D721Med (cell line): ENCODE results near the gene EIF3D.
A peak's percentile ranks its signal among the peaks of the same experiment; 100 is the strongest.

Experiments
- DNase-seq: peaks from one replicate; pipeline ENCODE4 v3.0.0; 2011; ENCODE audit warnings: low spot score; ENCODE audit not compliant: insufficient read length
- FAIRE-seq: peaks from 2 replicates; lab custom pipeline; 2011; peaks lifted over from hg19 to GRCh38; lab: Jason Lieb, UNC
- TF ChIP-seq, protein P1 (sequence below): IDR thresholded peaks from 2 replicates; pipeline ENCODE4 v1.5.1; 2012; ENCODE audit warnings: mild to moderate bottlenecking, control low read depth; ENCODE audit not compliant: insufficient read depth; ENCODE audit errors: missing control alignments

Gene EIF3D

DNA sequence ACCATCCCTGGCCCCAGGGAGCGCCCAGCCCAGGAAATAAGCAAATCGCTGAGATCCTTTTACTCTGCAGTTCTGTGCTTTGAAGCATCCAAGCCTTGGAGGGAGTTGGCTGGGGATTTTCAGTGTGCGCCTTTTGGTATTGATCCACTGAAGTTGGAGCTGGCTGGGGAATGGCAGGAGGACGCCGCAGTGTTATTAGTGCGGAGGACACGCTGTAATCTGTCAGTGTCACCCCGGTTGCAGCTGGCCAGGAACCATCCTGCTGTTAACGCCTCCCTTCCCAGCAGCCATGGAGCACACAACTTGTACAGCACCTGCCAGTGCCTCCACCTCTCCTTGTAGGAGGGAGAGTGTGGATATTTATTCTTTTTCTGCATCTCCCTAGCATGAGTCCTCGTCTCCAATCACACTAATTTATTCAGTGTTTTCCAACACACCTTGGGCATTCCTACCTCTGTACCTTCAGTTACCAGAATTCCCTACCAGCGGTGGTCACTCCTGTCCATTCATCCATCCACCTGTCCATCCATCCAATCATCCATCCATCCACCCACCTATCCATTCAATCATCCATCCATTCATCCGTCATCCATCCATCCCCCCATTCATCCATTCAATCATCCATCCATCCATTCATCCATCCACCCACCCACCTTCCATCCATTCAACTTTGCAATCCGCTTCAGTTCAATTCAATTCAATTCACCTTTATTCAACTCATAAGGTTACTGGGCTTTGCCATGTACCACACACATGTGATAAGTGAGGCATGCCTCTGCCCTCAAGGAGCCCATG, 21.9 kb upstream of the EIF3D start:
- TF ChIP-seq, protein P1, sequence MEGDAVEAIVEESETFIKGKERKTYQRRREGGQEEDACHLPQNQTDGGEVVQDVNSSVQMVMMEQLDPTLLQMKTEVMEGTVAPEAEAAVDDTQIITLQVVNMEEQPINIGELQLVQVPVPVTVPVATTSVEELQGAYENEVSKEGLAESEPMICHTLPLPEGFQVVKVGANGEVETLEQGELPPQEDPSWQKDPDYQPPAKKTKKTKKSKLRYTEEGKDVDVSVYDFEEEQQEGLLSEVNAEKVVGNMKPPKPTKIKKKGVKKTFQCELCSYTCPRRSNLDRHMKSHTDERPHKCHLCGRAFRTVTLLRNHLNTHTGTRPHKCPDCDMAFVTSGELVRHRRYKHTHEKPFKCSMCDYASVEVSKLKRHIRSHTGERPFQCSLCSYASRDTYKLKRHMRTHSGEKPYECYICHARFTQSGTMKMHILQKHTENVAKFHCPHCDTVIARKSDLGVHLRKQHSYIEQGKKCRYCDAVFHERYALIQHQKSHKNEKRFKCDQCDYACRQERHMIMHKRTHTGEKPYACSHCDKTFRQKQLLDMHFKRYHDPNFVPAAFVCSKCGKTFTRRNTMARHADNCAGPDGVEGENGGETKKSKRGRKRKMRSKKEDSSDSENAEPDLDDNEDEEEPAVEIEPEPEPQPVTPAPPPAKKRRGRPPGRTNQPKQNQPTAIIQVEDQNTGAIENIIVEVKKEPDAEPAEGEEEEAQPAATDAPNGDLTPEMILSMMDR, result no peak
- no peak for DNase-seq
- FAIRE-seq, result no peak

DNA sequence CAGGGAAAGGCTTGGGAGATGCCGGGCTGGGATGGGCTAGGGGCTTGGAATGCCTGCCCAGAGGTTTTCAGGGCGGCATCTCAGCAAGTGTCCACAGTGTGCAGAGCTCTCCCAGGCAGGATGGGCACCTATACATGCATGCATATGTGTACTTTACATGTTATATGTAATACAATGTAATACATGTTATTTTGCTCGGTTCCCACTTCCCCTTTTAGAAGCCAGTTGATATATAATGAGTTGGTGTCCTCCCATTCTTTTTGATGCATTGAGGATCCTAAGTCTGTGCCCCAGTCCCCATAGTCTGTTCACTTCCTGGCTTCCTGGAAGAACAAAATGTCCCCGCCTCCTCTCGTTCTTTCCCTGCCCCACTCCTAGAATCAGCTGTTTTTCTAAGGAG, 20.1 kb upstream of the EIF3D start:
- no peak for DNase-seq
- no peak for FAIRE-seq
- TF ChIP-seq, protein P1, result no peak

DNA sequence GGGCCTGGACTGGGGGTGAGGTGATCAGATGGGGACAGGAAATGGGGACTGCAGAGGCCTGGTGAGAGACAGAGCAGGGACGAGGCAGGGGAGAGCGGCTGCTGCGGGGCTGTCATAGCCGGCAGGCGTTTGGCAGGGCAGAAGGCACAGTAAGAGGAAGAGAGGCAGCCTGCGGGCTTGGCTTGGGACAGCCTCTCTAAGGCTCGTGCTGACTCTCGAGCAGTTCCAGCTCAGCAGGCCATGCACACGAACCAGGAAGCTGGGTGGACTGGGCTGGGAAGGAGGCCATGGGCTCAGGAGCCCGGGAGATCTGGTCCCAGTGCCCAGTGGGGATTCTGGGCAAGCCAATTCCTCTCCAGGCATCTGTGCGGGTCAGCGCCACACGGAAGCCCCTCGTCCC, 19.6 kb upstream of the EIF3D start:
- TF ChIP-seq, protein P1, result no peak
- no peak for FAIRE-seq
- DNase-seq, result no peak

DNA sequence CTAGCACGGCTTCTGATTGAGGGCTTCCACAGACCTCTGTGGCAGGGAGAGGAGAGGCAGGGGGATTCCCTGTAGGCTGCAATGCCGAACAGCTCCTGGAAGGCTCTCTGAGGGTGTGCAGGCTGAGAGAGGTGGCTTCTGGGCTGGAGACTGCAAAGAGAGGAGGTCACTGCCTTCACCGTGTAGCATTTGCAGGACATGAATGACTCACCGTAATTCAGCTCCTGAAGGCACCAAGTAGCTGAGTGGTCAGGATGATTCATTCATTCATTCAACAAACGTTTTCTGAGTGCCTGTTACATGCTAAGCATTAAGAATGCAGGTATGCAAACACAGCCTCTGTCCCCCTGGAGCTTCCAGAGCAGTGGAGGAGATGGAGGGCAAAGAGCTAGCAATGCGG, 18.0 kb upstream of the EIF3D start:
- no peak for DNase-seq
- TF ChIP-seq, protein P1, result no peak
- no peak for FAIRE-seq

DNA sequence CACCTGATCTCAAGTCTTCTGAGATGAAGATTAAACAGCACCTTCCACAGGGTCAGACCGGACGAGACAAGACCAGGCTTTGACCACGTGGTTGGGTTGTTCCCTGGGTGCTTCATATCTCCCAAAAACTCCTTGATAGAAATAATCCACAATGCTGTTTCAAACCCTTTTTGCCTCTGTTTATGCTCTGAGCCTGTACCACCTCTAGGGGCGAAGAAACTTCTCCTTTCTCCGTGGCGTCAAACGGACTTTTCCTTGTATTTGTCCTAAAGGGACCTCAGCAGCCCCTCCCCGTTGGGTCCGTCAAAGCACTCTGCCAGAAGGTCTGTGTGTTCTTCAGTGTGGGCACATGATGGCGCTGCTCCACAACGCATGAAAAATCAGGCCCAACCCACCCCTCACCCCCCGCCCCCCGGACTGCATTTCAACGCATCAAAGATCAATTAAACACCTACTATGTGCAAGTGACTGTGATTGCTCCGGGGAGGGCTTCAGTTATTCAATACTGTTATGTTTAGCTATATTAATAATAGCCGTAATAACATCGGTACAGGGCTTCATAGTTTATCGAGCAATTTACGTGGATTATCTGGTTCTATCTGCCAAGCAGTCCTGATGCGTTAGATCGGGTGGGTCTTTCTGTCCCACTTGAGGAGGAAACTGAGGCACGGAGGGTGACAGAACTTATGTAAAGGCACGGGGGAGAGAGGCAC, 17.3 kb upstream of the EIF3D start:
- no peak for FAIRE-seq
- no peak for DNase-seq
- TF ChIP-seq, protein P1, result peak; percentile 70

DNA sequence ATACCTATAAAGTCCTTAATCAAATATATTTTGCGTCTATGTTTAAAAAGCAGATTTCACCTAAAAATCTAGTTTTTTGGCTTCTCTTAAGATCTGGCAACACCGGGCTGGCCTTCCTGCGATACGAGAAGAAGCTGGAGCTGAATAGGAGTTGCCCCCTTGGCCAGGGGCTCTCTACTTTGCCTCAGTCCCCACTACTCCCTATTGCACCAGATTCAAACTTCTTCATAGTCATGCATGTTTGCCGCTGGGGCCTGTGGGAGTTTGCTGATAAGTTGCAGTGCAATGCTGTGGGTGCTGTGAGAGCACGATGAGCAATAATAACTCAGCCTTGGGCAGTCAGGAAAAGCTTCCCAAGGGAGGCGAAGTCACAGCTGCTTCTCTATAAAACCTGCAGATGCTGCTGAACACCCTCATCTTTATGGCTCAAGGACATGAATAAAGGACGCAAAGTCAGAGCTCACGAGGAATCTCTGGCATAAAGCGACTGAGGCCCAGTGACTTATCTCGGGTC, 15.2 kb upstream of the EIF3D start:
- TF ChIP-seq, protein P1, result no peak
- FAIRE-seq (no peak), DNase-seq (no peak)
